ENCODE data around the gene DBR1.

Gene DBR1

DNA sequence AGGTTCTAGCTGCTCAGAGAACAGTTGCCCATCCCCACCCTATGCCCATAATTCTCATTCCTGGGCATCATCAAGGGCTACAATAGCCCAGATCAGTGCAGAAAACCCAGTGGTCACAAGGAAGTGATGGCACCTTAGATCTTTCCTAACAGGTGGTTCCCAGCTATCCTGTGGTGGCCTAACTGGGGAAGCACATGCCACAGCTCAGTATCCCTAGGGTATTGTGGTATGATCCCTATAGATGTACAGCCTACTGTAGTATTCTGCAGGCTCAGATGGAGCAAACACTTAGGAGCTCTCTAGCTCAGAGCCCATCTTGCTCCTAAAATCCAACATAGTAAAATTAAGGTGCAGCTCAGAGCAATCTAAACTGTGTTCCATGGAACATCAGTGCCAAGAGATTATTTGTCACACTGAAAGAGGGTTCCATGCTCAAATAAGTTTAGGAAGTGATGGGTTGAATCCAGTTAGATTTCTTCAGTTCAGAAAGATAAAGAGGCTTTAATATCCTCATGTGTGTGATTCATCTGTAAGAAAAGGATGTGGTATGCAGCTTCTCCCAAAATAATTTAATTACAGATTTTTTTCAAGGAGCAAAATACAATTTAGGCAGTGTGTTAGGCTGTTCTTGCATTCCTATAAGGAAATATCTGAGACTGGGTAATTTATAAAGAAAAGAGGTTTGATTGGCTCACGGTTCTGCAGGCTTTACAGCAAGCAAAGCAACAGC lies 46.9 kb downstream of the DBR1 start:
- no peaks in the 10 kb centered on the region for H4K20me1 ChIP-seq (ENCODE audit: insufficient read depth, low read length)
- H3K27ac ChIP-seq (ENCODE audit: low read length): no peak overlapping the region
- ATAC-seq (ENCODE audit: insufficient read depth, low read depth): no peak
- H3K4me3 ChIP-seq (ENCODE audit: low read depth in 1 of 2, low read length in 2 of 2): no peak overlapping the region
- no peaks in the 10 kb centered on the region for H3K9me3 ChIP-seq (ENCODE audit: insufficient read depth, low read length, severe bottlenecking)
- no peak for TF ChIP-seq EZH2 (IDR thresholded peaks at IDR 0.05; ENCODE audit: borderline replicate concordance, low read depth, low read length, severe bottlenecking)
- TF ChIP-seq, protein P1, sequence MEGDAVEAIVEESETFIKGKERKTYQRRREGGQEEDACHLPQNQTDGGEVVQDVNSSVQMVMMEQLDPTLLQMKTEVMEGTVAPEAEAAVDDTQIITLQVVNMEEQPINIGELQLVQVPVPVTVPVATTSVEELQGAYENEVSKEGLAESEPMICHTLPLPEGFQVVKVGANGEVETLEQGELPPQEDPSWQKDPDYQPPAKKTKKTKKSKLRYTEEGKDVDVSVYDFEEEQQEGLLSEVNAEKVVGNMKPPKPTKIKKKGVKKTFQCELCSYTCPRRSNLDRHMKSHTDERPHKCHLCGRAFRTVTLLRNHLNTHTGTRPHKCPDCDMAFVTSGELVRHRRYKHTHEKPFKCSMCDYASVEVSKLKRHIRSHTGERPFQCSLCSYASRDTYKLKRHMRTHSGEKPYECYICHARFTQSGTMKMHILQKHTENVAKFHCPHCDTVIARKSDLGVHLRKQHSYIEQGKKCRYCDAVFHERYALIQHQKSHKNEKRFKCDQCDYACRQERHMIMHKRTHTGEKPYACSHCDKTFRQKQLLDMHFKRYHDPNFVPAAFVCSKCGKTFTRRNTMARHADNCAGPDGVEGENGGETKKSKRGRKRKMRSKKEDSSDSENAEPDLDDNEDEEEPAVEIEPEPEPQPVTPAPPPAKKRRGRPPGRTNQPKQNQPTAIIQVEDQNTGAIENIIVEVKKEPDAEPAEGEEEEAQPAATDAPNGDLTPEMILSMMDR (IDR thresholded peaks at IDR 0.05; ENCODE audit: borderline replicate concordance, extremely low read depth, low read length, poor library complexity, severe bottlenecking): no peak
- H3K4me1 ChIP-seq (ENCODE audit: insufficient read depth, low read length): no peaks in the 10 kb centered on the region
- DNase-seq: no peak
- H3K79me2 ChIP-seq (ENCODE audit: insufficient read depth, low read length): no peaks in the 10 kb centered on the region
- H2AFZ ChIP-seq (ENCODE audit: low read depth, low read length): no peak overlapping the region
- H3K27me3 ChIP-seq (ENCODE audit: insufficient read depth, low read length, poor library complexity): peaks cover 29% of the 10 kb centered on the region
- H3K9ac ChIP-seq (ENCODE audit: low read depth, low read length): no peak overlapping the region
- H3K36me3 ChIP-seq (ENCODE audit: insufficient read depth, low read length): no peaks in the 10 kb centered on the region
- no peak overlapping the region for H3K4me2 ChIP-seq (ENCODE audit: insufficient read depth, low read length)

DNA sequence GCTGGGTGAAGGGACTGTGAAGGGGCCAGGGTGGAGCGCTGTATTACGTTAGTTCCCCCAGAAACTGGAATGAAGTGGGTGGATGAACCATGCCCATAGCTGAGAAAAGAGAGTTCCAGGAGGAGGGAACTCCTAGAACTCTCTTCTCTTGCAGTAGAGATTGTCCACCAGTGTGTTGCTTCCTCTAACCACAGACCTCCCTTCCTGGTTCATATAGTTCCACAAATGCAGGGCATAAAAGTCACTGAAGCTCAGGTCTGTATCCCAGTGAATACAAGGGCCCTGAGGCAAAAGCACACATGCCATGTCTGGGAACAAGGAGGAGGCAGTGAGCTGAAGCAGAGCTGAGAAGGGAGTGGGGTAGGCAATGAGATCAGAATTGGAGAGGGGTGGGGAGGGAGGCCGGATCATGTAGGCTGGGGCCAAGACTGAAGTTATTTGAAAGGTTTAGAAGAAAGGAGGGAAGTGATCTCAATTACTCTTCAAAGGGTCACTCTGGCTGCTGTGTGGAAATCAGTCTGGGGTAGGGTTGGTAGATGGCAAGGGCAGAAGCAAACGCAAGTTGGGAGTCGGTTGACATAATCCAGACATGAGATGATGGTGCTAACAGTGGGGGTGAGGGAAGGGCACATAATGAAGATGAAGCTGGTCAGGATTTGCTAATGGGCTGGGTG lies 49.0 kb downstream of the DBR1 start:
- H2AFZ ChIP-seq (ENCODE audit: low read depth, low read length): no peak overlapping the region
- H3K4me1 ChIP-seq (ENCODE audit: insufficient read depth, low read length): no peaks in the 10 kb centered on the region
- H3K4me3 ChIP-seq (ENCODE audit: low read depth in 1 of 2, low read length in 2 of 2): no peak overlapping the region
- TF ChIP-seq, protein P1 (IDR thresholded peaks at IDR 0.05; ENCODE audit: borderline replicate concordance, extremely low read depth, low read length, poor library complexity, severe bottlenecking): no peak
- no peak for TF ChIP-seq EZH2 (IDR thresholded peaks at IDR 0.05; ENCODE audit: borderline replicate concordance, low read depth, low read length, severe bottlenecking)
- no peaks in the 10 kb centered on the region for H4K20me1 ChIP-seq (ENCODE audit: insufficient read depth, low read length)
- peaks cover 14% of the 10 kb centered on the region for H3K27me3 ChIP-seq (ENCODE audit: insufficient read depth, low read length, poor library complexity)
- H3K27ac ChIP-seq (ENCODE audit: low read length): no peak overlapping the region
- H3K79me2 ChIP-seq (ENCODE audit: insufficient read depth, low read length): no peaks in the 10 kb centered on the region
- H3K4me2 ChIP-seq (ENCODE audit: insufficient read depth, low read length): no peak overlapping the region
- H3K36me3 ChIP-seq (ENCODE audit: insufficient read depth, low read length): no peaks in the 10 kb centered on the region
- ATAC-seq (ENCODE audit: insufficient read depth, low read depth): no peak
- H3K9me3 ChIP-seq (ENCODE audit: insufficient read depth, low read length, severe bottlenecking): no peaks in the 10 kb centered on the region
- DNase-seq: no peak
- H3K9ac ChIP-seq (ENCODE audit: low read depth, low read length): no peak overlapping the region

DNA sequence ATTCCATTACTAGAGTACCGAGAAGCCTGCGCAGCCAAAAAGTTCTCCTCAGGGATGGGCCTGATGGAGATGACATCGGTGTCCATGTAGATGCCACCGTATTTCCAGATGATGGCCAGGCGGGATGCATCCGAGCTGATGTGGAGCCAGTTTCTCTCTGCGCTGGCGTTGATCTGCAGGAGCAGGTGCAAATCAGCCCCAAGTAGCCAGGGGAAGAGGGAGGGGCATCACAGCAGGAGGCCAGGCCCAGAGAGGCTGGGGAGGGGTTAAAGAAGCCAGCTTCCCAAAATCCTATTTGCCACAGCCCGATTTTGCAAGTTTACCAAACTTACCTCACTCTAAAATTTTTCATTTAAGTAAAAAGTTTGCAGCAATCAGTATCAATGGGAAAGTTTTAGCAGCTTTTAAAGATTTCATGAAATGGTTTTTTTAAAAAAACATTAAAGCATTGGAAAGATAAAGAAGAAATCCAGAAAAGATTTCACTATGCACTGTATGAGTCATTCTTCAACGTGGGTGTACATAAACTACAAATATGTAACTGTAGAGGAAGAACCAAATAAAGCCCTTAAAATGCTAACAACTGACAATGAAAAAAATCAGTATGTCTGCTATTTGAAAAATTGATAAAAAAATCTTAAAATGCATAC lies 49.9 kb downstream of the DBR1 start:
- H3K4me3 ChIP-seq (ENCODE audit: low read depth in 1 of 2, low read length in 2 of 2): no peak overlapping the region
- H3K4me1 ChIP-seq (ENCODE audit: insufficient read depth, low read length): no peaks in the 10 kb centered on the region
- H3K27me3 ChIP-seq (ENCODE audit: insufficient read depth, low read length, poor library complexity): peaks cover 9% of the 10 kb centered on the region
- H3K9ac ChIP-seq (ENCODE audit: low read depth, low read length): no peak overlapping the region
- no peak for DNase-seq
- H2AFZ ChIP-seq (ENCODE audit: low read depth, low read length): no peak overlapping the region
- TF ChIP-seq, protein P1 (IDR thresholded peaks at IDR 0.05; ENCODE audit: borderline replicate concordance, extremely low read depth, low read length, poor library complexity, severe bottlenecking): no peak
- no peak for TF ChIP-seq EZH2 (IDR thresholded peaks at IDR 0.05; ENCODE audit: borderline replicate concordance, low read depth, low read length, severe bottlenecking)
- no peak overlapping the region for H3K27ac ChIP-seq (ENCODE audit: low read length)
- no peaks in the 10 kb centered on the region for H3K9me3 ChIP-seq (ENCODE audit: insufficient read depth, low read length, severe bottlenecking)
- H3K79me2 ChIP-seq (ENCODE audit: insufficient read depth, low read length): no peaks in the 10 kb centered on the region
- no peak overlapping the region for H3K4me2 ChIP-seq (ENCODE audit: insufficient read depth, low read length)
- ATAC-seq (ENCODE audit: insufficient read depth, low read depth): no peak
- H4K20me1 ChIP-seq (ENCODE audit: insufficient read depth, low read length): no peaks in the 10 kb centered on the region
- no peaks in the 10 kb centered on the region for H3K36me3 ChIP-seq (ENCODE audit: insufficient read depth, low read length)

Data from DND-41 (cell line).